BLaER1 (cell line): Measurements from ENCODE around the gene SC5D.

Experiments used
- H3K27ac ChIP-seq: shearing (Covaris generic); formaldehyde crosslinking; 2 replicates; pipeline ENCODE4 v1.8.1; 2022
- H3K27me3 ChIP-seq: shearing (Covaris generic); formaldehyde crosslinking; 2 replicates; pipeline ENCODE4 v1.8.1; 2022
- H3K36me3 ChIP-seq: shearing (Covaris generic); formaldehyde crosslinking; 2 replicates; pipeline ENCODE4 v1.8.1; 2022
- H3K4me1 ChIP-seq: shearing (Covaris generic); formaldehyde crosslinking; 2 replicates; pipeline ENCODE4 v1.8.1; 2022
- H3K4me2 ChIP-seq: shearing (Covaris generic); formaldehyde crosslinking; 2 replicates; pipeline ENCODE4 v1.8.1; 2022
- H3K4me3 ChIP-seq: shearing (Covaris generic); formaldehyde crosslinking; 2 replicates; pipeline ENCODE4 v1.8.1; 2022
- H3K9ac ChIP-seq: shearing (Covaris generic); formaldehyde crosslinking; 2 replicates; pipeline ENCODE4 v1.8.1; 2022
- H3K9me3 ChIP-seq: shearing (Covaris generic); formaldehyde crosslinking; 2 replicates; pipeline ENCODE4 v1.8.1; 2022
- H4K20me1 ChIP-seq: shearing (Covaris generic); formaldehyde crosslinking; 2 replicates; pipeline ENCODE4 v1.8.1; 2022
- Cebpa-rat ChIP-seq: shearing (Covaris generic); IDR thresholded peaks from 2 replicates; pipeline ENCODE4 v1.8.1; 2022

The SC5D gene

DNA sequence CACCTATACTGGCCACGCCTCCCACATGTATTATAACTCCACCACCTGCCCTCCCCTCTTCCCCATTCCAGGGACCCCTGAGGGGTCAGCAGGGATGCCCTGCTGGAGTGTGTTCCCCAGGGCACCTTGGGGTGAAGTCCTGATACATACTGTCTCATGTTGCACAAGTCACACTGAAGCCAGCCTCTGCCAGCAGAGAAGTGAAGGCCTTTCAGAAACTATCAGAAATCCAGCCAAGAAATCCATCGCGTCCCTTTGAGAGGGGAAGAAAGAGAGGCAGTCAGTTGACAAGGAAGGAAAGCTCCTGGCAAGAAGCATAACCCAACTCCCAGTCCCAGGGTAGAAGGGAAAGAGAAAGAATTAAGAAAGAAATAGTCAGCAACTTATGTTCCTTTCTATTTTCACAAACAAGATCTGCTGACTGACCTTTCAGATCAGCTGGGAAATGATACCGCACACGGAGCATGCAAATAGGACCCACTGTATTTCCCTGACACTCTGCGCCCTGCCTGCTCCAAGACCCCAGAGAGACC is 45.2 kb downstream of the SC5D start:
- Histone ChIP-seq H3K9me3 (0 out of 2 replicates have a peak, but pooled peaks cover 3% of the 10 kb centered on the region), H3K27ac (no peak overlapping the region), H3K27me3 (no peaks in the 10 kb centered on the region), H3K4me3 (no peak overlapping the region), H3K9ac (no peak overlapping the region), H3K4me2 (no peak overlapping the region), H4K20me1 (no peaks in the 10 kb centered on the region), H3K36me3 (no peaks in the 10 kb centered on the region), H3K4me1 (peaks cover 13% of the 10 kb centered on the region)
- TF ChIP-seq Cebpa-rat = no peak

DNA sequence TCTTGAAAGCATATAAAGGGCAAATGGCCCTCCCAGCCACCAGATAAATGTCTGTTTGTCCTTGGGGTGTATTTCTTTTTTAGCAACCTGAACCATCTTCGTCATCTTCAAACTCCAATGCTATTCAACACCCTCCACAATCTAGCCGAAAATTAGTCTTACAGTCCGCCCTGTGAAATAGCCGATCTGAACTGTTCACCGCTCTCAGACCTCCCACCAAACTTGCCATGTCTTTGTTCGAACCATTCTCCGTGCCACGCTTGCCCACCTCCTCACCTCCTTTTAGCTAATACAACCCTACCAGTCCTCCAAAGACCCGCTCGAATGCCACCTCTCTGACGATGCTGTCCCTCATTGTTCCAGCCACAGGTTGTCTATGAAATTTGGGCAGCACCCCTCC is 46.0 kb downstream of the SC5D start:
- no peak overlapping the region for H3K4me3 ChIP-seq
- no peaks in the 10 kb centered on the region for H3K27me3 ChIP-seq
- TF ChIP-seq Cebpa-rat = no peak
- no peak overlapping the region for H3K9ac ChIP-seq
- H3K9me3 ChIP-seq = no peaks in the 10 kb centered on the region
- H3K4me2 ChIP-seq = no peak overlapping the region
- H3K4me1 ChIP-seq = peaks cover 13% of the 10 kb centered on the region
- no peaks in the 10 kb centered on the region for H3K36me3 ChIP-seq
- H4K20me1 ChIP-seq = no peaks in the 10 kb centered on the region
- H3K27ac ChIP-seq = no peak overlapping the region

DNA sequence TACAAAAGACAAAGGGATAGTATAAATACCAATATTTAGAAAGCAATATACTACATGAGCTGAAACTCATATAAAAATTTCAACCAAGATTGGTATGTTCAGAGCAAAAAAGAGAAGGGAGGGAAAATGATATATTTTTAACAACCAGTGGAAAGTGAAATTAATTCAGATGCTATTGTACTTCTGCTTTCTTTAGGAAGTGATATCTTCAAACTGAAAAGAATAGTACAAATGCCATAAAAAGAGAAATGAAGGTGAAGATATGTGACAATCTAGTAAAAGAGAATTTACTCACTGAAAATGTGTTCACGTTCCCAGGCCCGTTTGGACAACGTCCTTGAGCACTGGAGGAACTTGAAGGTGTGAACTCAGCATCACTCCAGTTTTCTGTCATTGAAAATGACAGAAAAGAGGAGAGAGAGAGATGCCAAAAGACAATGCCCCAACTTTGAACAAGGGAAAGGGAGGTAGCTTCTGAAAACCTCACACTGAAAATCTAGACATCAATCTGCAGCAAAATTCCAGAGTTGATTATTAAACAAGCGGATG is 47.5 kb downstream of the SC5D start:
- no peaks in the 10 kb centered on the region for H3K36me3 ChIP-seq
- no peak overlapping the region for H3K27ac ChIP-seq
- no peak overlapping the region for H3K4me3 ChIP-seq
- H3K27me3 ChIP-seq = no peaks in the 10 kb centered on the region
- H3K9ac ChIP-seq = no peak overlapping the region
- H3K4me2 ChIP-seq = no peak overlapping the region
- no peaks in the 10 kb centered on the region for H4K20me1 ChIP-seq
- no peak for TF ChIP-seq Cebpa-rat
- H3K9me3 ChIP-seq = no peaks in the 10 kb centered on the region
- H3K4me1 ChIP-seq = peaks cover 13% of the 10 kb centered on the region

DNA sequence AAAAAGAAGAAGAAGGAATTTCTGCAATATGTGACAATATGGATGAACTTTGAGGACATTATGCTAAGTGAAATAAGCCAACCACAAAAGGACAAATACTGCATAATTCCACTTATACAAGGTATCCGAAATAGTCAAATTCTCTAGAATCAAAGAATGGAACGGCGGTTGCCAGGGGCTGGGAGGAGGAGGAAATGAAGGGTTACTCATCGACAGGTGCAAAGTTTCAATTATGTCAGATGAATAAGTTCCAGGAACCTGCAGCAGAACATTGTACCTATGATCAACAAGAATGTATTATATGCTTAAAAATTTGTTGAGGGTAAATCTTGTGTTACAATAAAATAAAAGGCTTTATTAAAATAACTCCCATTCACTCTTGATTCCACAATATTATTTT is 49.0 kb downstream of the SC5D start:
- no peaks in the 10 kb centered on the region for H4K20me1 ChIP-seq
- no peaks in the 10 kb centered on the region for H3K9me3 ChIP-seq
- H3K4me3 ChIP-seq = no peak overlapping the region
- no peak overlapping the region for H3K4me2 ChIP-seq
- H3K27ac ChIP-seq = no peak overlapping the region
- H3K9ac ChIP-seq = no peak overlapping the region
- H3K4me1 ChIP-seq = peaks cover 3% of the 10 kb centered on the region
- no peaks in the 10 kb centered on the region for H3K27me3 ChIP-seq
- no peak for TF ChIP-seq Cebpa-rat
- H3K36me3 ChIP-seq = no peaks in the 10 kb centered on the region

DNA sequence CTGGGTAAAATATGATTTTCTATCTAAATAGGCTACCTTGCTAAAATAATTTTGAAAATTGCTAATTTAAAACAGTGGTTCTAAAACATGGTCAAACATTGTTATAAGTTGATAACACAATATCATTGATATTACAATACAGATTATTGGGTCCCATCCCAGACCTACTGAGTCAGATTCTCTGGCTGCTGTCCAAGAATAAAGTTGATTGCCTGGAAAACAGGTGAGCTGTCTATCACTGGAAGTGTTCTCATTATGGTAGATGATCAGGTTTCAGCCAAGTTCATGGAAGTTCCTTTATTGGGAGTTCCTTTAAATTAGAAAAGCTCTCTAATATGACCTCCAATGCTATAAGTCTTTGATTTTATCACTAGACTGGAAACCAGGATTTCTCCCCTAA is 52.3 kb downstream of the SC5D start:
- Histone ChIP-seq H3K9me3 (no peaks in the 10 kb centered on the region), H3K36me3 (no peaks in the 10 kb centered on the region), H3K9ac (no peak overlapping the region), H3K4me3 (no peak overlapping the region), H3K4me1 (no peaks in the 10 kb centered on the region; the same call in 1 of the 2 replicates), H3K27ac (no peak overlapping the region), H3K4me2 (no peak overlapping the region), H3K27me3 (no peaks in the 10 kb centered on the region), H4K20me1 (no peaks in the 10 kb centered on the region)
- no peak for TF ChIP-seq Cebpa-rat

DNA sequence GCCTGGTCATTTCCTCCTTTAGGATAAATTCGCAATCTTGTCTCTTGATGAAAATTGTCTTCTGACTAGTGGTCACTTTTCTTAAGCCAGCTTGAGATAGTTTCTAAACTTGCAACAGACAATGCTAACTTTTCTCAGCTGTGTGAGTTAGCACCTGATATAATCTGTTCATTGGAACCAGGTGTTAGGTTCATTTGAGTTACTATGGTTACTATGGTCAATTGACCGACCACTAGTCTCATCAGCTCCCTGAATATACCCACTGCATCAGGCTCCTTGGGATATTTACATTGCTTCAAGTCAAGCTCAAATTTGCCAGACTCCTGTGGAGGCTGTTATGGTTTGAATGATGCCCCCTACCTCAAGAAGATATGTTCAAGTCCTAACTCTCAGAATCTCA is 54.5 kb downstream of the SC5D start:
- Histone ChIP-seq H3K9me3 (no peaks in the 10 kb centered on the region), H3K4me3 (no peak overlapping the region), H3K27me3 (no peaks in the 10 kb centered on the region)

DNA sequence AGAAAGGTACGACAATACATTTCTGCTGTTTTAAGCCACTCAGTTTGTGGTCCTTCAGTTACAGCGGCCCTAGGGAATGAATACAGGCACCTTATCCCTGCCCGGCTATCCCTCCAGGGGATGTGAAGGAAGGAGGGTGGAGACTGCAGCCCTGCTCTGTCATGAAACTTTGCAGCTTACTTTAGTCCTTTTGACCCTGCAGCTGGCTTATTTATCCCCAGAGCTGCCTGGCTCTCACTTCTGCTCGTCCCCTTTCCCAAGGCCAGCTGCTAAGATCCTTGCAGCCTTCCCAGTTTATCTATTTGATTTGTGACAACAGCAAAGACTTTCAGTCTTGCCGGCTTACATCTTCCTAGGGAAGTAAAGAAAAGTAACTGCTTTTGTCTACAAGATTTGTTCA is 55.2 kb downstream of the SC5D start:
- Histone ChIP-seq H4K20me1 (no peaks in the 10 kb centered on the region), H3K27me3 (no peaks in the 10 kb centered on the region), H3K36me3 (no peaks in the 10 kb centered on the region), H3K4me1 (no peaks in the 10 kb centered on the region), H3K9ac (no peak overlapping the region), H3K4me3 (no peak overlapping the region), H3K27ac (no peak overlapping the region), H3K9me3 (no peaks in the 10 kb centered on the region), H3K4me2 (no peak overlapping the region)
- TF ChIP-seq Cebpa-rat = no peak

More for the DNA sequence above, 54.5 kb downstream of the SC5D start:
- H3K27ac ChIP-seq = no peak overlapping the region
- TF ChIP-seq Cebpa-rat = no peak
- H3K9ac ChIP-seq = no peak overlapping the region
- H4K20me1 ChIP-seq = no peaks in the 10 kb centered on the region
- H3K4me1 ChIP-seq = no peaks in the 10 kb centered on the region
- H3K36me3 ChIP-seq = no peaks in the 10 kb centered on the region
- no peak overlapping the region for H3K4me2 ChIP-seq

DNA sequence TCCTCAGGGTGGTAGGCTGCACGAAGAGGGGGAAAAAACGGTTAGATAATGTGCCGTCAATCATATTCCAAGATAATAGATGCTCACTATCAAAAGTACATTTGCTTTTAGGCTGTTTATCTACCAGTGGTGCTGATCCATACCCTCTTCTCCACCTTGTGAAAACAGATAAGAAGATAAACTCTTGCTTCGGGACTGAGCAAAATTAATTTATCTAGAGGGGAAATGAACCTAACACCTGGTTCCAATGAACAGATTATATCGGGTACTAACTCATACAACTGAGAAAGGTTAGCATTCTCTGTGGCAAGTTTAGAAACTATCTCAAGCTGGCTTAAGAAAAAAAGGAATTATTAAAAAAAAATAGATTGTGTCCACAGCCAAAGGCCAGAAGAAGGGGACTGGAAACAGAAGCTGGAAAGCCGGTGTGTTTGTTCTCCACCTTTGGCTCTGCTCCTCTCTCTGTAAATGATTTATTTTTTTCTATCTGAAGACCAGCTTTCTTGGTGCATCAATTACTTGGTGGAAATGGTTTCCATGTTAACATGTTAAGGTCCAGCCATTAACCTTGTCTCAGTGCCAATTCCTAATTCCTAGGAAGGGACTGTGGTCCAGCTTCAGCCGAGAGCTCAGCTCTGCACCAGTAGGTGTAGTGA is 55.8 kb downstream of the SC5D start:
- H3K27me3 ChIP-seq = no peaks in the 10 kb centered on the region
- TF ChIP-seq Cebpa-rat = no peak
- H3K4me1 ChIP-seq = no peaks in the 10 kb centered on the region

DNA sequence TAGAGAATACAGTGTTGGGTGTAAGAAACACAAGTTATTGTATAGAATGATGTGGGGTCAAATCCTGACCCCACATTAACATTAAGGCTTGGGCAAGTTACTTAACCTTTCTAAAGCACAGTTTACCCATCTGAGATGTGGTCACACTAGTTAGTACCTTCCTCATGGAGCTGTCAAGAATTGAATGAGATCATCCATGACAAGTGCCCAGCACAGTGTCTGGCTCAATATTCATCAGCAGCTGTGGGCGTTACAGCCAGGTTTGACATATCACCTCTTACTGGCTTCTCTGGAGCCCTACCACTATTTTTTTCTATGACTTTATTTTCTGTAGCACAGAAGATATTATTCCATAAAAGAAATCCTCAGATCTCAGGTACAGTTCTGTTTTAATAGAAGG is 57.2 kb downstream of the SC5D start:
- no peaks in the 10 kb centered on the region for H3K4me1 ChIP-seq
- H4K20me1 ChIP-seq = no peaks in the 10 kb centered on the region
- no peaks in the 10 kb centered on the region for H3K27me3 ChIP-seq
- H3K9me3 ChIP-seq = no peaks in the 10 kb centered on the region
- H3K27ac ChIP-seq = no peak overlapping the region
- no peak overlapping the region for H3K4me3 ChIP-seq
- H3K9ac ChIP-seq = no peak overlapping the region
- TF ChIP-seq Cebpa-rat = no peak
- no peaks in the 10 kb centered on the region for H3K36me3 ChIP-seq
- no peak overlapping the region for H3K4me2 ChIP-seq

More for the DNA sequence above, 55.8 kb downstream of the SC5D start:
- Histone ChIP-seq H3K36me3 (no peaks in the 10 kb centered on the region), H3K27ac (no peak overlapping the region), H3K9me3 (no peaks in the 10 kb centered on the region), H4K20me1 (no peaks in the 10 kb centered on the region), H3K4me2 (no peak overlapping the region), H3K9ac (no peak overlapping the region), H3K4me3 (no peak overlapping the region)

DNA sequence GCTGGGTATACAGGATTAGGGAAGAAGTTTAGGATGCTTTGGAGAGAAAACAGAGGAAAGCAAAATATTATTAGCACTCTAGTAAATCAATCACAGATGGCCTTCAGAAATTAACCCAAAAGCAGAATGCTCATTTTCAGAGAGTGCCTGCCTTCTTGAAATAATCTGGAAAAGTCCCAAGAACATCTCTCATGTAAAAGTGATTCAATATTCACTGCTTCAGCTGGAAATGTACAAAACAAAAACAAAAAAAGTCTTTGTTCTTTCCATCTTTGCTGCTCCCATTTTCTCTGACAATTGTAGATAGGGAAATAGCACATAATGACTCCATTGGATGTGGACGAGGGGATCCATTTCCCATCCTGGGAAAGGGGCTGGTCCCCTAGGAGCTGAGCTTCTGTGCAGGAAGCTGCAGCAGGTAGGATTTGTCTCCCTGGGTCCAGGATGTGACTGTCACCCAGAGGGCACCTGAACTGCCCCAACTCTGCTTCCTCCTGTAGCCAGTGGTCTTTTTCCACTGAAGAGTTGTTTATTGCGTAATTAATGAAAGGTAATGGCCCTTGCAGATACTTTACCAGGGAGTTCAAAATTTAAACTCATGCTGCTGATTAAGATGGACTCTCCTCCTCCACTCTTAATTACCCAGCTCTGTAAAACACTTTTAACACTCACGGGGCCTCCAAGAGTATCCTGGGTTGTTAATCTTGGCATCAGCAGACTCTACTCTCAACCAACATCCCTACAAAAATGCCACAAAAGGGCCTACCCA is 57.9 kb downstream of the SC5D start:
- Histone ChIP-seq H3K4me2 (no peak overlapping the region), H4K20me1 (no peaks in the 10 kb centered on the region), H3K9me3 (no peaks in the 10 kb centered on the region), H3K4me3 (no peak overlapping the region), H3K4me1 (no peaks in the 10 kb centered on the region), H3K27ac (no peak overlapping the region), H3K9ac (no peak overlapping the region), H3K36me3 (no peaks in the 10 kb centered on the region), H3K27me3 (no peaks in the 10 kb centered on the region)
- peak; percentile 78 for TF ChIP-seq Cebpa-rat
